ES-I3 (cell line): ENCODE measurements around the gene CACNA1H.

ENCODE experiments used
- H3K36me3 ChIP-seq: 2 replicates; pipeline ENCODE4 v1.6.1; 2013; ENCODE audit warnings: mild to moderate bottlenecking, low read length, control low read depth, moderate library complexity; ENCODE audit not compliant: insufficient read depth
- H3K4me1 ChIP-seq: 2 replicates; pipeline ENCODE4 v1.6.1; 2013; ENCODE audit warnings: mild to moderate bottlenecking, control low read depth, low read length; ENCODE audit not compliant: insufficient read depth
- H3K9ac ChIP-seq: 2 replicates; pipeline ENCODE4 v1.6.1; 2013; ENCODE audit warnings: low read depth, mild to moderate bottlenecking, low read length, moderate library complexity
- H3K9me3 ChIP-seq: 2 replicates; pipeline ENCODE4 v1.6.1; 2013; ENCODE audit warnings: mild to moderate bottlenecking, low read length, moderate library complexity; ENCODE audit not compliant: control insufficient read depth, insufficient read depth

Gene CACNA1H

DNA sequence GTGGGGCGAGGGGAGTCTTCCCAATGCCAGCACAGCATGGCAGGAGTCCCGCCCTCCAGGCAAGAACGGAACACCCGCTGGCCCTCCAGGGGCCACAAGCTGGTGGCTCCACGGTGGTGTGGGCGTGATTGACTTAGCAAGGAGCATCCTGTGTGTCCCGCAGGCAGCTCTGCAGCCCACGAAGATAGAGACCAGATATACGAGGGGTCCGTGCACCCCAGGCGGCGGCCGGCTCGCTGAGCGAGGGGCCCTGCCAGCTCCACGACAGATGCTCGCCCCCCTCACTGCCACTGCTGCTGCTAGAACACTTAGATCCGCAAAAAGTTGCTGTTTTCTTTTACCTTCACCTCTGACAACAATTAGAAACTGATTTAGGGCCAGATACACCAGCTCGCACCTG, 10.0 kb upstream of the CACNA1H start:
- no peaks in the 10 kb centered on the region for H3K36me3 ChIP-seq
- H3K9ac ChIP-seq = no peak overlapping the region
- H3K9me3 ChIP-seq = peaks cover 1% of the 10 kb centered on the region; the same call in 1 of the 2 replicates
- H3K4me1 ChIP-seq = no peaks in the 10 kb centered on the region

DNA sequence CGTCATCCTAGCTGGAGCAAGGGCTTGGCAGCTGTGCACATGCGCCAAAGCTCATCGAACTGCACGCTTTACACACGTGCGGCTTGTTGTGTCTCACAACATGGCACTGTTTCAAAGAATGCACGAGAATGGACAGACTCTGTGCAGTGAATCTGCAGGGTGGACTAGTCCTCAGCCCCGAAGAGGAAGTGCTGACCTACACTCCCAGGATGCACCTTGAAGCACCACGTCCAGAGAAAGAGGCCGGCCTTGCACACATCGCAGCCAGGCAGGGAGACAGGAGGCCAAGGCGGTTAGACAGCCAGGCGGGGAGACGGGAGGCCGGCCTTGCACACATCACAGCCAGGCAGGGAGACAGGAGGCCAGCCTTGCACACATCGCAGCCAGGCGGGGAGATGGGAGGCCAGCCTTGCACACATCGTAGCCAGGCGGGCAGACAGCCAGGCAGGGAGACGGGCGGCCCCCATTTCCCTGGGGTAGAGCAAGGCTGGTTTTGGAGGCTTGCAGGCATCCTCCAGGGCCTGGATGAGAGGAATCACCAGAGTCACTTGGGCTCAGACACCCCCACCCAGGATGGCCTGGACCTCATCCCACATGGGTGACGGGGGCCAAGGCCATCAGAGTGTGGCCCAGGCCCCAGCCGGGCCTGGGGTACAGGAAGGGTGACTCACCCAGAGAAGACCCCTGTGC, 9.0 kb upstream of the CACNA1H start:
- Histone ChIP-seq H3K4me1 (no peaks in the 10 kb centered on the region), H3K9ac (no peak overlapping the region), H3K9me3 (peaks cover 2% of the 10 kb centered on the region; the same call in 1 of the 2 replicates), H3K36me3 (no peaks in the 10 kb centered on the region)

DNA sequence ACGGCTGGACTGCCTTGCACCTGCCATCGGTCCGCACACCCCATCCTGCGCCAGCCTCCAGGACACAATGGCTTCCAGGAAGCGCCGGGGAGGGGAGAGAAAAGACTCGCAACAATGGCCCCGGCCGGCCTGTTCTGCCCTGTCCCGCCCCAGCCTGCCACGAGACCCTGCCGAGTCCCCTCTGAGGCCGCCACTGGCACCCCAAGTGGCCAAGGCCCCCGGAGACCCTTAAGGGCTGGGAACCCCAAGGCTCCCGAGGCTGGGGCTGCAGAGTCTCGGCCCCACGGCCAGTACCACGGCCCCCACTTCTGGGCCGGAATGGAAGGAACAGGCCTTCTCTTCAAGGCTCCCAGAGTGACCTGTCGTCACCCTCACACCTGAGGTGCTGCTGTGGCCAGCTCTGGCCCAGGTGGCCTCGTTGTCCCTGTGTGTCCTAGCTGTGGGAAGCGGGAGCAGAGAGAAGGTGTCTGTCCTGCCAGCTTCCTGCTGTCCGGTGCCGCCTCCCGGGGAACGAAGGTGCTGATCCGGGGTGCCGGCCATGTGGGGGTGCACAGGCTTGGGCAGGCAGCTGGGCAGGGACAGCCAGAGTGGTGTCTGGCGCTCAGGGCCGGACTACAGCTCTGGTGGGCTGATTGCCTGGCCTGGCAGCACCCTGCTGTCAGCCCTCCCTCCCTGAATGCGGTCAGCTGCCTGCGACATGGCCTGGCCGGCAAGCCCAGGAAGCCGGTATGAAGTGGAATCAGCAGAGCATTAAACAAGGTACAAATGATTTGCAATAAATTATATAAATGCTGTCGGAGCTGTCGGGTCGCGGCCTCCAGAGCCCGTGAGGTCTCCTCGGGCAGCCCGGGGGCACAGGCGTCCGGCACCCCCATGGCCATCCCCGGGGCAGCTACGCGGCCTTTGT, 8.2 kb upstream of the CACNA1H start:
- Histone ChIP-seq H3K4me1 (no peaks in the 10 kb centered on the region), H3K9me3 (peaks cover 2% of the 10 kb centered on the region; the same call in 1 of the 2 replicates), H3K9ac (no peak overlapping the region), H3K36me3 (no peaks in the 10 kb centered on the region)

DNA sequence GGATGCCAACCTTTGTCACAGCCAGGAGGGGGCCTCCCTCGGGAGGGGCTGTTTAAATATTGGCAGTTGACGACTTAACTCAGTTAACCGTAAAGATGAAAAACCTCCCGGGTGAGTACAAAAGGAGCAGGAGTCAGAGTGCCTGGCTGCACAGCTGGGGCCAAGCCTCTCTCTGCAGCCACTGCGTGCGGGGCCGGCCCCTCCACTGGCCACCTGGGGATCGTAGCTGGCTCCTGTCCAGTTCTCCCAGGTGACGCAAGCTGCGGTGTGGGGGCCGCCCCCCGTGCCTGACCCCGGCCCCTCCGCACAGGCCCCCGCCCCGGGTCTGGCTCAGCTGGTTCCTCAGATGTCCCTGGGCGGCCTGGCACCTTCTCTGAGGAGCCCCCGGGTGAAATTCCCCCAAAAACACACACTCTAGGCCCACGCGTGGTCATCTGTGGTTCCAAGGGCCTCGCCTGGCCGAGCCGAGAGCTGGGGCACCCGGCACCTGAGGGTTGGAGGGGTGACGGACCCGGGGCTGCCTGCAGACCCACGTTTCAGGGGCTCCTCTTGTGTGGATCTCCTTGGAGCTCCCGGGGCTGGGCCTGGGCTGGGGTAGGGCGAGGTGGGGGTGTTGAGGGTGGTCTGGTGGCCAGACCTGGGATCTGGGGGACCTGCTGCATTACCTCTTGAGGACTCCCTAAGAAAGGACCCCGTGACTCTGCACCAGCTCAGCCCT, 7.4 kb upstream of the CACNA1H start:
- Histone ChIP-seq H3K4me1 (no peaks in the 10 kb centered on the region), H3K9me3 (peaks cover 2% of the 10 kb centered on the region; the same call in 1 of the 2 replicates), H3K9ac (no peak overlapping the region), H3K36me3 (no peaks in the 10 kb centered on the region)

DNA sequence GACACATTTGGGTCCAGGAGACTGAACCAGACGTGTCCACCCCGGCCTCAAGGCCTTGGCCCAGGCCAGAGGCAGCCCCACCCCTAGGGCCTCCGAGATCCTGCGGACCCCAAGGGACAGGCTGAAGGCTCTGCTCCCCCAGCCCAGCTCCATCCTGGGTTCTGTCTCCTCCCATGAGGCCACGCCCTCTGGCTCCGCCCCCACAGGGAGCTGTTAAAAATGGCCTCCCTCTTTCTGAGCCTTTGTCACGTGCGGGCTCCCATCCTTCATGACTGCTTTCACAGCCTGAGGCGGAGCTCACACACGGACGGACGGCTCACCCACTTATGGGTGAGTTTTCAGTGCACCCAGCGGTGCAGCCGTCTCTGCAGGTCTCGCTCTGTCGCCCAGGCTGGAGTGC, 6.5 kb upstream of the CACNA1H start:
- Histone ChIP-seq H3K9ac (no peak overlapping the region), H3K4me1 (no peaks in the 10 kb centered on the region), H3K9me3 (peaks cover 2% of the 10 kb centered on the region; the same call in 1 of the 2 replicates), H3K36me3 (no peaks in the 10 kb centered on the region)

DNA sequence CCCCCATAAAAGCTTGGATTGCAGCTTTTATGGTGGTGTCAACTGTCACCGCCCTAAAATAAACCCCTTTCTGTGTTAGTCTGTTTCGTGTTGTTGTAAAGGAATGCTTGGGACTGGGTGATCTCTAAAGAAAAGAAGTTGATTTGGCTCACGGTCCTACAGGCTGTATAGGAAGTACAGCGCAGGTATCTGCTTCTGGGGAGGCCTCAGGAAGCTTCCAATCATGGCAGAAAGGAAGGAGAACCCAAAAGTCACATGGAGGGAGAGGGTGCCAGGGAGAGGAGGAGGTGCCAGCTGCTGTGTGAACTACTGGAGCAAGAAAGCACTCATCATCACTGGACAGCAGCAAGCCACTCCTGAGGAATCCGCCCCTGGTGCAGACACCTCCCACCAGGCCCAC, 5.9 kb upstream of the CACNA1H start:
- Histone ChIP-seq H3K9me3 (peaks cover 2% of the 10 kb centered on the region; the same call in 1 of the 2 replicates), H3K36me3 (no peaks in the 10 kb centered on the region), H3K9ac (no peak overlapping the region), H3K4me1 (no peaks in the 10 kb centered on the region)

DNA sequence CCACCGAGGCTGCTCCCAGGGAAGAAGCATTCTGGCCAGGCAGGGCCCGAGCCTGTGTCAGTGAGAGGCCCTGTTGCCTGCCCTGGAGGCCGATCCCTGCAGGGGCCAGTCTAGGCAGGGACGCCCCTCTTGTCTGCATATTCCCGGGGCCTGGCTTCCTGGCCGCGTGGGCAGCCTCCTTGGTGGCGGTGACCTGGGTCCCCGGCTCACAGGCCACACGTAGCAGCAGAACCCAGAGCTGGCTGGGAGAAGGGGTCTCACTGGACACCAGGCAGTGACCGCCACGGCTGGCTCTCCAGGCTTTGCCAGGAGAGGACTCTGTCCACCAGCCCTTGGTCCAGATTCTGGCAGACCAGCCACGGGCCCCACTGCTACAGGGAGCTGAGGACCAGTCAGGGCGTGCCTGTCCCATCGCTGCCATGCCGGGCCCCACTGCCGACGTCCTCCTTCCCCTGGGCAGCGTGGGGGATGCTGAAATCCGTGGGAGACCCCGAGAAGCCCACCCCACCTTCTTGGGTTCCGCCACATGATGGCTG, 3.7 kb upstream of the CACNA1H start:
- no peak overlapping the region for H3K9ac ChIP-seq
- no peaks in the 10 kb centered on the region; the same call in 1 of the 2 replicates for H3K4me1 ChIP-seq
- peaks cover 2% of the 10 kb centered on the region; the same call in 1 of the 2 replicates for H3K9me3 ChIP-seq
- no peaks in the 10 kb centered on the region for H3K36me3 ChIP-seq

DNA sequence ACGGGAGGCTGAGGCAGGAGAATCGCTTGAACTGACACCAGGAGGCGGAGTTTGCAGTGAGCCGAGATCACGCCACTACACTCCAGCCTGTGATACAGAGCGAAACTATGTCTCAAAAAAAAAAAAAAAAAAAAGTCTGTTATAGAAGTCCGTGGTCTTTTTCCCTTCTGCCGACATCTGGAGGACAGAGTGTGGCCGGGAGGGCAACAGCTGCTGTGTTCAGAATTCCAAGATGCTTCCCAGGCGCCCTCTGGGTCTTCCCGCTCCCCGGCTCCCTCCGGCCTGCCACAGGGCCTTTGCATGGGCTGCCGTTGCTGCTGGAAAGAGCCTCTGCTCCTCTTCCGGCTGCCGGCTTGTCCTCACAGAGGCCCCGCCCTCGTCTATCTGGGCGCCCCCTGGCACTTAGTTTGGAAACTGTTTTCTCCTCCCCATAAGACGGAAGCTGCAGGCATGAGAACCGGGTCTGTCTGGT, 2.4 kb upstream of the CACNA1H start:
- H3K36me3 ChIP-seq = no peaks in the 10 kb centered on the region
- H3K9me3 ChIP-seq = peaks cover 2% of the 10 kb centered on the region; the same call in 1 of the 2 replicates
- H3K9ac ChIP-seq = no peak overlapping the region
- no peaks in the 10 kb centered on the region; the same call in 1 of the 2 replicates for H3K4me1 ChIP-seq

DNA sequence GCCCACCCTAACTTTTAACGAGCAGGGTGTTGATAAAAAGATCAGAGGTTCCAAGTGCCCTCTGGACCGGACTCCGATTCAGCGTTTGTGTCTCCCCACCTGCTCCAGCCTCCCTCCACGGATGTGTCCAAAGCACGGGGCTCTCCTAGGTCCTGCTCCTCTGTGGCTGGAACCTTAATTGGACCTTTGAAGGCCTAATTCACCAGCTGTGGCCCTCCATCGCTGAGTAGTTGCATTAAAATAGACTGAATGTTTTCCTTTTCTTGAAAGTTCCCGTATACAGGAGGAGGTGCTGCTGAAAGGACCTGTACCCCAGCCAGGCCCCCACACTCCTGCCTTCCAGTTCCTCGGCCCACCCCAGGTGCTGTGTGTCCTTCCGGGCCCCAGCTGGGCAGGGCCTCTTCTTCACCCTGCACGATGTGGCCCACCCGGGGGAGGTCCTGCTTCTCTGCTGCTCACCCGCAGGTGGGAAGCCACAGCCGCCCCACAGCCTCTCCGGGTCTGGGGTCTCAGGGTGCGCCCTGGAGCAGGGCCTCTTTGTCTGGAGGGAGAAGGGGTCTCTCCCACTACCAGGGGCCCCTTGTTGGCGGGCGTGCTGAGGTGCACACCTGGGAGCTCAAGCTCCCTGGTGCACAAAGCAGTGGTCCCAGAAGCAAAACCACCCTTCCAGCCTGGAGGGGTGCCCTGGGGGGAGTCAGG, 1.3 kb upstream of the CACNA1H start:
- no peak overlapping the region for H3K9ac ChIP-seq
- H3K36me3 ChIP-seq = no peaks in the 10 kb centered on the region
- no peaks in the 10 kb centered on the region; the same call in 1 of the 2 replicates for H3K4me1 ChIP-seq
- peaks cover 2% of the 10 kb centered on the region; the same call in 1 of the 2 replicates for H3K9me3 ChIP-seq

DNA sequence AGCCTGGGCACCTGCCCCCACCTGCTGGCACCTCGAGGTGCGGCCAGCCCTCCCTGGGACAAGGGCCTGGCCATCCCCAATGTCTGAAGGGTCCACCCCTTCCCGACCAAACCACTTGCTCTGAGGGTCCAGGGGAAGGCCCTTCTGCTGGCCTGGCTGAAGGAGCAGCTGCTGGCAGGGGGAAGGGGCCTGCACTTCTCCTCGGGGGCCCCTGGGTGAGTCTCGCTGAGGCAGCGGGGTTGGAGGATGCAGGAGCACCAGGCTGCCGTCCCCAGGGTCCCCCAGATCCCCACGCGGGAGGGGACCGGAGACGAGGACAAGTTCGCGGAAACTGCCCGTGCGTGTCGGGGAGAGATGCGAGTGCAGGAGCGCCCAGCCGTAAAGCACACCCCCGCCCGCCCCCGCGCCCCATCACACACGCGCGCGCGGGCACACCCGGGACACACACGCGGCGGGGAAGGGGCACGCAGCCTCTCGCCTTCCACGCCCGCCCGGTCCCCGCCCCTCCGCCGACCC, 725 bp upstream of the CACNA1H start:
- no peaks in the 10 kb centered on the region for H3K36me3 ChIP-seq
- no peaks in the 10 kb centered on the region; the same call in 1 of the 2 replicates for H3K4me1 ChIP-seq
- peak overlapping the region; percentile 37; the same call in 1 of the 2 replicates for H3K9ac ChIP-seq
- peaks cover 2% of the 10 kb centered on the region; the same call in 1 of the 2 replicates for H3K9me3 ChIP-seq

DNA sequence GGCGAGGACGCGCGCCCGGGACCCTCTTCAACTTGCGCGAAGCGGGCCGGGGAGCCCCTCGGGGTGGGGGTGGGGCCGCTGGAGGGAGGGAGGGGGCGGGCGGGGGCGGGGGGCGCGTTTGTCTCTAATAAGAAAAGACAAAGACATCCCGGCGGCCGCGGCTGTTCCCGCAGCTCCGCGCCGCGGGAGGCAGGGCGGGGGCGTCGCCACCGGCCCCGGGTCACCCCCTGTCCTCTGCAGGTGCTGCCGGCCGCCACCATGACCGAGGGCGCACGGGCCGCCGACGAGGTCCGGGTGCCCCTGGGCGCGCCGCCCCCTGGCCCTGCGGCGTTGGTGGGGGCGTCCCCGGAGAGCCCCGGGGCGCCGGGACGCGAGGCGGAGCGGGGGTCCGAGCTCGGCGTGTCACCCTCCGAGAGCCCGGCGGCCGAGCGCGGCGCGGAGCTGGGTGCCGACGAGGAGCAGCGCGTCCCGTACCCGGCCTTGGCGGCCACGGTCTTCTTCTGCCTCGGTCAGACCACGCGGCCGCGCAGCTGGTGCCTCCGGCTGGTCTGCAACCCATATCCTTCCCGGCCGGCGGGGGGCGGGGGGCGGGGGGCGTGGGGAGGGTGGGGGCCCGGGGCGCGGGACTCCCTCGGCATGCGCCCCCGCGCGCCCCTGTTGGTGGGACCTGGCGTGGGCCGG, 714 bp downstream of the CACNA1H start:
- Histone ChIP-seq H3K36me3 (no peaks in the 10 kb centered on the region), H3K9me3 (no peaks in the 10 kb centered on the region), H3K4me1 (no peaks in the 10 kb centered on the region; the same call in 1 of the 2 replicates), H3K9ac (peak overlapping the region; percentile 58)

DNA sequence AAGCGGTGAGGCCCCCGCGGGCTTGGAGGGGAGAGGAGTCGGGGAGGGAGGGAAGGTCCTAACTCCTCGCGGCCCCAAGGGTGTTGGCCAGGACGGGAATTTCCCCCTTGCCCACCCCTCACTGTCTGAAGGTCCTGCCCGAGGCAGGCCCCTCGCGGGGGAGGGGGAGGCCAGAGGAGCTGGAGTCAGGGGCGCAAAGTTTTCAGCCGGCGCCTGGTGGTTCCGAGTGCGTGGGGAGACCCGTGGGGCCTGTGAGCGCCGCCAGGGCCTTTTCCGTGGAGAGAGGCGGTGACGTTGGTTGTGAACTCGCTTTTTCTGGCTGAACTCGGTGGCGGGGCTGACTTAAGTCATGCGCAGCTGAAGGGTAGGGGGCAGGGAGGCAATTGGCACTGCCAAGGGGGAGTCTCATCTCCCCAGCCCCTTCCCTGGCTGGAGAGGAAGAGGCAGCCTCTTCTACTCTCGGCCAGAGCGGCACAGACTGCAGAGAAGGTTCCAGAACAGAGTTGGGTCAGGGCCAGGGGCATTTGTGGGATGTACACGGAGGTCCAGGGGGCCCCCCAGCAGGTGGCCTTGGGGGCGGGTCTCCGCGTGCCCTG, 1.5 kb downstream of the CACNA1H start:
- H3K9ac ChIP-seq = peak overlapping the region; percentile 58
- H3K36me3 ChIP-seq = no peaks in the 10 kb centered on the region
- H3K9me3 ChIP-seq = no peaks in the 10 kb centered on the region
- H3K4me1 ChIP-seq = peaks cover 4% of the 10 kb centered on the region; the same call in 1 of the 2 replicates
